ENCODE results near the gene NEAT1. TPM values are rescaled to one million over a fixed set of nuclear protein-coding genes. Genes with fewer than 3 reads are reported as not detected.
A peak's percentile ranks its signal among the peaks of the same experiment; 100 is the strongest.

The NEAT1 gene
- 1,527 TPM for total RNA-seq
- long read RNA-seq, full-length matches to known transcripts, result 370 of 371 reads
- long read RNA-seq, partial matches to known transcripts, result 1 of 371 reads
- long read RNA-seq, other reads (novel, unspliced or antisense), result 0 of 371 reads

GRCh38 chr11:65422633-65423515 is at the start of gene NEAT1:
Gene NEAT1 (plus strand): TSS chr11:65422798.
- peak; percentile 100 for DNase-seq (ENCODE audit: low spot score)

- DNase-seq (ENCODE audit: low spot score), result no peak
Measured at GRCh38 chr11:65373839-65374580, 48.6 kb upstream of the NEAT1 start.

- no peak for DNase-seq (ENCODE audit: low spot score)
Measured at GRCh38 chr11:65375012-65375411, 47.6 kb upstream of the NEAT1 start.

GRCh38 chr11:65376138-65376713 is 46.4 kb upstream of the NEAT1 start:
- DNase-seq (ENCODE audit: low spot score), result no peak

GRCh38 chr11:65377036-65377435 is 45.6 kb upstream of the NEAT1 start:
- DNase-seq (ENCODE audit: low spot score), result no peak

GRCh38 chr11:65377777-65378176 is 44.8 kb upstream of the NEAT1 start:
- no peak for DNase-seq (ENCODE audit: low spot score)

GRCh38 chr11:65378208-65378927 is 44.2 kb upstream of the NEAT1 start:
- DNase-seq (ENCODE audit: low spot score), result no peak

GRCh38 chr11:65378928-65379638 is 43.5 kb upstream of the NEAT1 start:
- DNase-seq (ENCODE audit: low spot score), result no peak

- no peak for DNase-seq (ENCODE audit: low spot score)
Measured at GRCh38 chr11:65379698-65380459, 42.7 kb upstream of the NEAT1 start.

GRCh38 chr11:65380460-65381119 is 42.0 kb upstream of the NEAT1 start:
- DNase-seq (ENCODE audit: low spot score), result no peak

GRCh38 chr11:65381716-65382032 is 40.9 kb upstream of the NEAT1 start:
- DNase-seq (ENCODE audit: low spot score), result no peak

GRCh38 chr11:65382033-65382803 is 40.4 kb upstream of the NEAT1 start, which contains the start of gene SLC25A45:
Gene SLC25A45 (minus strand): TSS chr11:65382646. CDS start chr11:65381951, 695 bp downstream.
- peak; percentile 98 for DNase-seq (ENCODE audit: low spot score)

- DNase-seq (ENCODE audit: low spot score), result no peak
Measured at GRCh38 chr11:65382804-65383368, 39.7 kb upstream of the NEAT1 start.

- DNase-seq (ENCODE audit: low spot score), result no peak
Measured at GRCh38 chr11:65383778-65384177, 38.8 kb upstream of the NEAT1 start.

- DNase-seq (ENCODE audit: low spot score), result no peak
Measured at GRCh38 chr11:65384301-65384889, 38.2 kb upstream of the NEAT1 start.

- DNase-seq (ENCODE audit: low spot score), result peak; percentile 99
Measured at GRCh38 chr11:65386307-65387140, 36.1 kb upstream of the NEAT1 start, which contains the start of gene FRMD8. Gene FRMD8 (plus strand): TSS chr11:65386637. CDS start chr11:65387037, 400 bp downstream.

GRCh38 chr11:65388731-65389130 is 33.9 kb upstream of the NEAT1 start:
- no peak for DNase-seq (ENCODE audit: low spot score)

Measured in mesenteric fat pad (tissue), 1 donor.